GM12801 (cell line): ENCODE measurements around the gene GIT2.

Source experiments
- TF ChIP-seq, protein P1 (sequence below): IDR thresholded peaks from one replicate; pipeline ENCODE4 v1.5.1; 2011; ENCODE audit warnings: control low read depth; ENCODE audit not compliant: insufficient read length; ENCODE audit errors: extremely low read depth

GIT2 gene

GRCh38 chr12:110012137-110012536, 16.0 kb upstream of the GIT2 start:
- TF ChIP-seq, protein P1, sequence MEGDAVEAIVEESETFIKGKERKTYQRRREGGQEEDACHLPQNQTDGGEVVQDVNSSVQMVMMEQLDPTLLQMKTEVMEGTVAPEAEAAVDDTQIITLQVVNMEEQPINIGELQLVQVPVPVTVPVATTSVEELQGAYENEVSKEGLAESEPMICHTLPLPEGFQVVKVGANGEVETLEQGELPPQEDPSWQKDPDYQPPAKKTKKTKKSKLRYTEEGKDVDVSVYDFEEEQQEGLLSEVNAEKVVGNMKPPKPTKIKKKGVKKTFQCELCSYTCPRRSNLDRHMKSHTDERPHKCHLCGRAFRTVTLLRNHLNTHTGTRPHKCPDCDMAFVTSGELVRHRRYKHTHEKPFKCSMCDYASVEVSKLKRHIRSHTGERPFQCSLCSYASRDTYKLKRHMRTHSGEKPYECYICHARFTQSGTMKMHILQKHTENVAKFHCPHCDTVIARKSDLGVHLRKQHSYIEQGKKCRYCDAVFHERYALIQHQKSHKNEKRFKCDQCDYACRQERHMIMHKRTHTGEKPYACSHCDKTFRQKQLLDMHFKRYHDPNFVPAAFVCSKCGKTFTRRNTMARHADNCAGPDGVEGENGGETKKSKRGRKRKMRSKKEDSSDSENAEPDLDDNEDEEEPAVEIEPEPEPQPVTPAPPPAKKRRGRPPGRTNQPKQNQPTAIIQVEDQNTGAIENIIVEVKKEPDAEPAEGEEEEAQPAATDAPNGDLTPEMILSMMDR, result no peak

GRCh38 chr12:110010853-110011723, 14.9 kb upstream of the GIT2 start:
- TF ChIP-seq, protein P1, result no peak

DNA sequence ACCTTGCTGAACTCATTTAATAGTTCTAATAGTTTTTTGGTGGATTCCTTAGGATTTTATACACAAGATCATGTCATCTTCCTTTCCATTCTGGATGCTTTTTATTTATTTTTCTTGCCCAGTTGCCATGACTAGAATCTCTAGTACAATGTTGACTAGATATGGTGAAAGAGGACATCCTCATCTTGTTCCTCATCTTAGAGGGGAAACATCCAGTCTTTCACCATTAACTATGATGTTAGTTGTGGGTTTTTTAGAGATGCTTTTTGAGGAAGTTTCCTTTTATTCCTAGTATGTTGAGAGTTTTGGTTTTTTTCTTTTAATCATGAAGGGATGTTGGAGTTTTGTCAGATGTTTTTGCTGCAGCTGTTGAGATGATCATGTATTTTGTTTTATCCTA, 11.7 kb upstream of the GIT2 start:
- TF ChIP-seq, protein P1, result no peak

- TF ChIP-seq, protein P1, result no peak
Observed at GRCh38 chr12:110006115-110006514, 9.9 kb upstream of the GIT2 start.

- TF ChIP-seq, protein P1, result no peak
Observed at GRCh38 chr12:110005319-110005973, 9.3 kb upstream of the GIT2 start.

- TF ChIP-seq, protein P1, result no peak
Observed at GRCh38 chr12:110004598-110004997, 8.4 kb upstream of the GIT2 start.

DNA sequence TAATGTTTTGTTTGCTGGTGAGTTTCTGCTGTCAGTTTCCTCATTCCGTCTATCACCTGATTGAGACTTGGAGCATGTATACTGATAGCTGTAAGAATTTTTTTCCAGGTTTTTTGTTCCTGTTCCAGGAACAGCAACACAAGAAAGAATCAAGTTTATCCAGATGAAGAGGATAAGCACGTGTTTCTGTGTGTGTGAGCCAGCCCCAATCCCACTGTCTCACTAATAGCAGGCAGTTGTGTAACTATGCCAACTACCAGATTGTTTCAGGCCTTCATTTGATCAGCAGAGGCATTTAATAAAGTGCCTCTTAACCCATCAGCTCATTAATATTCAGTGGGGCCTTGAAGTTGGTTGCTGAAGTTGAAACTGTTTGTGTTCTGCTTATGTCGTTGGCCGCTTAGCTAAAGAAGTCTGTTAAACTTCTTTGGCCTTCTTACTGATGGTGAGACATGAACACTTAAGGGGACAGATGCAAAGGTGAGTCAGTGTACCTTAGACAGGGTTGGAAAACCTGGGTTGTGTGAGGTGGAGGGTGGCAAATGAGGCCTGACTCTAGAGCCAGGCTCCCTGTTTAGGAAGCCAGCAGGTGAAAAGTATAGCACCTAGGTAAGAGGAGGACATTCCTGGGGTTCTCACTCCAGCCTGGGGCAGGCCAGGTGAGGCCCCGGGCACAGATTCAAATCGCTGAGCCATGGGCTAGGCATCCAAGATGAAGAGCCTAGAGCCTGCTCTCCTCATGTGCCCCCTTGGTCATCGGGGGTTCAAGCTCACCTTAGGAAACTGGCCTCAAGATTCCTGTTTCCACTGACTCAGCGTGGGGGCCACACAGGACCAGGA, 6.7 kb upstream of the GIT2 start:
- TF ChIP-seq, protein P1, result no peak
